IPS DF 6.9 (cell line): ENCODE data around the gene RAD1.

ENCODE experiments used
- DNase-seq: peaks from one replicate; pipeline ENCODE4 v3.0.0-alpha.2; 2013; ENCODE audit warnings: low read depth, low spot score
- H3K27ac ChIP-seq: one replicate; pipeline ENCODE4 v1.5.1; 2013; ENCODE audit warnings: low read length, control low read depth
- H3K27me3 ChIP-seq: 2 replicates; pipeline ENCODE4 v1.6.1; 2013; ENCODE audit warnings: mild to moderate bottlenecking, low read length; ENCODE audit not compliant: control insufficient read depth, insufficient read depth
- H3K36me3 ChIP-seq: 2 replicates; pipeline ENCODE4 v1.6.1; 2013; ENCODE audit warnings: low read length; ENCODE audit not compliant: control insufficient read depth, insufficient read depth
- H3K4me1 ChIP-seq: 2 replicates; pipeline ENCODE4 v1.6.1; 2013; ENCODE audit warnings: low read length; ENCODE audit not compliant: control insufficient read depth, insufficient read depth
- H3K4me3 ChIP-seq: 2 replicates; pipeline ENCODE4 v1.5.1; 2013; ENCODE audit warnings: mild to moderate bottlenecking, low read length
- H3K9me3 ChIP-seq: 2 replicates; pipeline ENCODE4 v1.6.1; 2013; ENCODE audit warnings: low read length, inconsistent platforms; ENCODE audit not compliant: control insufficient read depth, insufficient read depth
- WGBS: extraction: QIAGEN DNeasy Blood & Tissue Kit; methylation state at CpG from one replicate; pipeline ENCODE4 v1.1.7; 2013; ENCODE audit warnings: mixed read lengths, missing lambda C conversion rate; ENCODE audit not compliant: insufficient read length, insufficient coverage; 5-methylcytosine and 5-hydroxymethylcytosine counted together

Gene RAD1

DNA sequence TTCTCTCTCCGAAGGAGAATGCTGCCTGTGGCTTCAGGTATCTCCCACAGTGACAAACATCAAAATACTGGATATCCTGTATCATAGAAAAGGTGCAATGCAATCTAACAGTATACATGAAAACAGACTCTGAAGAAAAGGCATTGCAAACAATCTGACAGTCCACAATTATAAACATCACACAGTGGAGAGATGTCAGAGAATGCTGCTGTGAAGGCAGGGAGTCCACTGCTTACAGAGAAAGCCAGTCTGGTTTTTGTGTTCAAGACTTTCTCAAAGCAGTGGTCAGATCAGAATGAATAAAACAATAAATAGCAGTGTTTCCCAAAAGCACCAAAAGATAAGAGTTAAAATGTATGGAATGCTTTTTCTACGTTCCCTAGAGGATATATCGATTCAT is 47.6 kb downstream of the RAD1 start:
- H3K27ac ChIP-seq: no peak overlapping the region
- H3K27me3 ChIP-seq: no peaks in the 10 kb centered on the region
- DNase-seq: no peak
- no CpG with 5 or more reads among the region's 3 CpGs for WGBS
- H3K9me3 ChIP-seq: no peaks in the 10 kb centered on the region
- no peaks in the 10 kb centered on the region for H3K36me3 ChIP-seq
- H3K4me1 ChIP-seq: peaks cover 3% of the 10 kb centered on the region; the same call in 1 of the 2 replicates
- H3K4me3 ChIP-seq: no peak overlapping the region

DNA sequence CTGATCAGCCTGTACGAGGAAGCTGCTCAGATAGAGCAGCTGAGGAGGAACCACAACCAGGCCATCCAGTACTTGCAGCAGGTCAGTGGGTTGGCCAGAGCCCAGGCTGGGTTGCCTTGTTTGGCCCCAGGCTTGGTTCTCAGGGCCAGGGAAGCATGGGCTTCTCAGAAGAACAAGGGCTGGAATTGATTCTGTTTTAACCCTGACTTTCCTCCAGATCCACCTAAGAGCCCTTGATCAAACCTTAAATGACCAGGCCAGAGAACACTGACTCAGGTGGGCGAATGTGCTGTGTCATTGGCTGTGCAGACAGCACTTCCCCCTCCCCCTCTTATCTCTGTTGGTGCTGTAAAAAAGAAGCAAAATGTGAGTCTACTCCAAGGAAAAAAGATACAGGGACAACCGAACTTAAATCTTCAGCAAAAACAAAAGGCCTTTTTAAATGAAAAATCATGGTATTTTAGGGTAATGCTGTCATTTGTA is 48.3 kb downstream of the RAD1 start:
- H3K27ac ChIP-seq: no peak overlapping the region
- DNase-seq: no peak
- H3K27me3 ChIP-seq: no peaks in the 10 kb centered on the region
- H3K4me1 ChIP-seq: peaks cover 3% of the 10 kb centered on the region; the same call in 1 of the 2 replicates
- H3K4me3 ChIP-seq: no peak overlapping the region
- H3K36me3 ChIP-seq: no peaks in the 10 kb centered on the region
- H3K9me3 ChIP-seq: no peaks in the 10 kb centered on the region
- WGBS: no CpG with 5 or more reads among the region's 3 CpGs

DNA sequence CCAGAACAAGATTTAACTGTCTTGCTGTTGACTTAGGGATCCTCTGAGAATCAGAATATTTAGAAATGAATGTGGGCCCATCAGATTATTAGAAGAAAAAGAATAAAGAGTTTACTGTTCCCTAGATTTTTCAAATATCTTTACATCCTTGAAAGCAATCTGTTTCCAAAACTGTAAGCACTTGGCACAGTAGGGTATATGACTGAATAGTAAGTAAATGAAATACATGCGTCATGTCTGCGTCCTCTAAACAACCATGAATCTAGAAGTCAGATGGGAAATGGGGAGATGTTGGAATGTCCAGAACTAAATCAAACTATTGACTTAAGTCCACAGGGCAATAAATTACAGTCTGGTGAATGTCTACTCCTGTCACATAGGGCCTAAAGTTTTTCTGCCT is 50.2 kb downstream of the RAD1 start:
- Histone ChIP-seq H3K9me3 (no peaks in the 10 kb centered on the region), H3K27me3 (no peaks in the 10 kb centered on the region), H3K4me3 (no peak overlapping the region), H3K27ac (no peak overlapping the region), H3K36me3 (no peaks in the 10 kb centered on the region), H3K4me1 (peaks cover 3% of the 10 kb centered on the region; the same call in 1 of the 2 replicates)
- no peak for DNase-seq
- no CpG with 5 or more reads among the region's 2 CpGs for WGBS

DNA sequence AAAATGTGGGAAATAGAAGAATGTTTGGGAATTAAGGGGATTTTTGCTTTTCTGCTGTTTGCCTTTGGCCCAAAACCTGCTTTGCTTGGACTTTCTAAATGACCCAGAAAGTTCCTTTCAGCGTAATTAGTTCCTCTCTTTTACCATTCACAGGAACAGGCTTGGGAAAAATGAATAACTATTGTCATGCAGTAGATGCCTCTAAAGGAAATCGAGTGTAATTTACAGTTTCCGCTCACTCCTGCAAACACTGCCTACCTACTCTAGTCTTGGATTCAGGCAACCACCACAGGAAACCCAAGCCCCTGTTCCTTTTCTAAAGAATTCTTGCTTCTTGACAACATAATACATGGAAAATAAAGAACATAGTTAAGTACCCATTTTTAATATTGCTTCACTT is 51.4 kb downstream of the RAD1 start:
- Histone ChIP-seq H3K9me3 (no peaks in the 10 kb centered on the region), H3K27ac (peak overlapping the region; percentile 96), H3K36me3 (no peaks in the 10 kb centered on the region), H3K4me1 (peaks cover 3% of the 10 kb centered on the region; the same call in 1 of the 2 replicates), H3K4me3 (no peak overlapping the region), H3K27me3 (no peaks in the 10 kb centered on the region)
- DNase-seq: peak; percentile 48
- WGBS: no CpG with 5 or more reads among the region's 3 CpGs

DNA sequence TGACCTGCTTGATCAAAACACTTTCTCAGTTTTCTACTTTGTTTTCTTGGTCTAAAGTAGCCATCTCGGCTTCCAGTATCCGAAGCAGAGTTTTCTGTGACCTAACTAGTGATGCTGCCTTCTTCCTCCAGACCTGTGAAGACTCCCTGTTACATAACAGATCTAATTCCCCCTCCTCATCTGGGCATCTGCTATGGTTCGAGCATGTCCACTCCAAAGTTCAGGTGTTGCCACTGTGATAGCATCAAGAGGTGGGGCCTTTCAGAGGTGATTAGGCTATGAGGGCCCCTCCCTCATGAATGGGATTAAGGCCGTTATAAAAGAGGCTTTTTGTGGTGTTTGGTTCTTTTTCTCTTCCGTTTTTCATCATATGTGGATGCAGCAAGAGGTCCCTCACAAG is 56.1 kb downstream of the RAD1 start:
- no peaks in the 10 kb centered on the region for H3K4me1 ChIP-seq
- no peak overlapping the region for H3K27ac ChIP-seq
- H3K36me3 ChIP-seq: no peaks in the 10 kb centered on the region
- no peak overlapping the region for H3K4me3 ChIP-seq
- H3K27me3 ChIP-seq: no peaks in the 10 kb centered on the region
- no CpG with 5 or more reads among the region's 5 CpGs for WGBS
- DNase-seq: no peak
- H3K9me3 ChIP-seq: no peaks in the 10 kb centered on the region

DNA sequence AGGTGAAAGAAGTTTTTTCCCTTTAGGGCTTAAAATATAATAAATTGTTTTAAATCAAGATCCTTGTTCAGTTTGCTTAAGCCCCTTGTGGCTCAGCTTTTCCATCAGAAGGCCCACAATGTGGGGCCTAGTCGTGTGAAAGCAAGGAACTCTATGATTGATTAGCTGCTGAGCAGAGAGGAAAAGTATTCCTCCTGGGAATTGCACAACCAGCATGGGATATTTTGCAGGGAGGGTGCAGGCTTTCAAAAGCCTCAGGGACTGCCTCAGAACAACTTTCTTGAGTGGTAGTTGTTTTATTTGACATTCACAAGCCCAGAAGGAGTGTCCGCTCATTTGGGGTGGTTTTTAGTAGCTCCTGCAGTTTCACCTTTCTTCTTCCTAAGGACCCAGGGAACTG is 56.5 kb downstream of the RAD1 start:
- DNase-seq: no peak
- WGBS: no CpG with 5 or more reads among the region's 2 CpGs
- no peak overlapping the region for H3K27ac ChIP-seq
- H3K36me3 ChIP-seq: no peaks in the 10 kb centered on the region
- no peaks in the 10 kb centered on the region for H3K27me3 ChIP-seq
- no peaks in the 10 kb centered on the region for H3K4me1 ChIP-seq
- no peaks in the 10 kb centered on the region for H3K9me3 ChIP-seq
- H3K4me3 ChIP-seq: no peak overlapping the region

DNA sequence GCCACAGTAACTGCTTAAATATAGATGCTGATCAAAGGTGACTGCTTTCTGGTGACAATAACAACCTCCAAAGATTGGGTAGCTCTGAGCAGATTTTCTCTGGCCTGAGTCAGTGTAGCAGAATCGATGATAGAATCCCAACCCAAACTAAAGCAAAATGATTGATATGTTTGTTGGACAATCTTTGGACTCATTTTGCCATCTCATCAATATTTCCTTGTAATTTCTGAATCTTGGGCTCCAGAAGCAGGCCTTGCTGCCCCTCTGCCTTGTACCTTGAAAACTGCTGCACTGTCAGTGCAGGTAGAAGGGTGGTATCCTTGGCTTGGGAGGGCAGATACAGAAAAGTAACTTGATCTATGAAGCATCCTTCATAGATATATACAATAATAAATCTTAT is 57.4 kb downstream of the RAD1 start:
- Histone ChIP-seq H3K4me1 (no peaks in the 10 kb centered on the region), H3K36me3 (no peaks in the 10 kb centered on the region), H3K4me3 (no peak overlapping the region), H3K27me3 (no peaks in the 10 kb centered on the region), H3K27ac (no peak overlapping the region), H3K9me3 (no peaks in the 10 kb centered on the region)
- no CpG with 5 or more reads among the region's 1 CpG for WGBS
- no peak for DNase-seq

DNA sequence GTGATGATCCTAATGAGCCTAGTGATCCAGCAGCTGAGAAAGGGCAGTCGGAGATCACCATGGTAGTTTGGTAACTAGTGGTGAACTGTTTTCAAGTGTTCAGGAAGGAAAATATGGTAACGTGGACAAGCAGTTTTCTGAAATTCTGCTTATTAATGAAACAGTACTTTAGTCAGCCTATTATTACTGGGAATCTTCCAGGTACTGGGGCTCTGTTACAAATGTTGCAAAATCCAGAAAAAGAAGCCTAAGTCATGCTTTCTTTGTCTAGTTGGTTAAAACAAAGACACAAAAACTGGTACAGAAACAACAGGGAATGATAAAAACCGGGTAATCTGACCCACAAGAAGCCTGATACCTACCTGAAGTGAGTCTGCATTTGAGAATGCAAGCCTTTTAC is 58.1 kb downstream of the RAD1 start:
- Histone ChIP-seq H3K27ac (no peak overlapping the region), H3K27me3 (no peaks in the 10 kb centered on the region), H3K4me3 (no peak overlapping the region), H3K9me3 (no peaks in the 10 kb centered on the region), H3K4me1 (no peaks in the 10 kb centered on the region), H3K36me3 (no peaks in the 10 kb centered on the region)
- DNase-seq: no peak
- WGBS: no CpG with 5 or more reads among the region's 3 CpGs
